ENCODE results near the gene FARP2. TPM values are rescaled to one million over a fixed set of nuclear protein-coding genes. Genes with fewer than 3 reads are reported as not detected.

The FARP2 gene
- total RNA-seq, 1 experiment from 2014 or later: 29.9 TPM

DNA sequence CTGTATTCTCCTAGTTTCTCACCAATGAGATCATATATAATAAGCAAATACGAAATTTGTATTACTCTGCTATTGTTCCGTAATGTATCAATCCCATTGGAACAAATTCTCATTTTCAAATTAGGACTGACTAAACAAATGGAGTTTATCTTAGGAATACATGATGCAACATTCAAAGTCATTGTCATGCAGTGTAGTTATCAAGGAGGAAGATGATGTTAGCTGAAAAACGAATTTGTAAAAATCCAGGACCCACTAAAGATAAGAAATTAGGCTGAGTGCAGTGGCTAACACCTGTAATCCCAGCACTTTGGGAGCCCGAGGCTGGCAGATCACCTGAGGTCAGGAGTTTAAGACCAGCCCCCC, 25.5 kb upstream of the FARP2 start:
- no peaks in the 10 kb centered on the region for H3K9me3 ChIP-seq (ENCODE audit: low read length)
- H3K4me3 ChIP-seq (ENCODE audit: low read length): no peak overlapping the region
- H3K4me1 ChIP-seq (ENCODE audit: insufficient read depth, low read length): no peaks in the 10 kb centered on the region
- H3F3A ChIP-seq (ENCODE audit: low read length, unreplicated experiment): no peaks in the 10 kb centered on the region
- H3K4me2 ChIP-seq (ENCODE audit: low read length): no peak overlapping the region
- H3K9ac ChIP-seq (ENCODE audit: low read length): no peak overlapping the region
- no peaks in the 10 kb centered on the region for H4K20me1 ChIP-seq (ENCODE audit: low read length)
- CTCF ChIA-PET: no interaction called here
- DNase-seq (no peak), ATAC-seq (no peak)
- H3K79me2 ChIP-seq (ENCODE audit: low read length): peaks cover 9% of the 10 kb centered on the region; the same call in 1 of the 2 replicates
- H3K9me2 ChIP-seq (replicated peaks; ENCODE audit: low read length): no peaks in the 10 kb centered on the region
- intact Hi-C loops (cut with micrococcal nuclease): no loop called here
- BruUV-seq (replicated peaks): no TSS peak
- H3K27ac ChIP-seq (ENCODE audit: low read length): no peak overlapping the region
- no peak overlapping the region for H2AFZ ChIP-seq (ENCODE audit: low read length)
- H3K27me3 ChIP-seq (ENCODE audit: low read length): no peaks in the 10 kb centered on the region
- TF ChIP-seq EZH2phosphoT487 (IDR thresholded peaks at IDR 0.05; ENCODE audit: borderline replicate concordance, low read length): no peak
- TF ChIP-seq, protein P1, sequence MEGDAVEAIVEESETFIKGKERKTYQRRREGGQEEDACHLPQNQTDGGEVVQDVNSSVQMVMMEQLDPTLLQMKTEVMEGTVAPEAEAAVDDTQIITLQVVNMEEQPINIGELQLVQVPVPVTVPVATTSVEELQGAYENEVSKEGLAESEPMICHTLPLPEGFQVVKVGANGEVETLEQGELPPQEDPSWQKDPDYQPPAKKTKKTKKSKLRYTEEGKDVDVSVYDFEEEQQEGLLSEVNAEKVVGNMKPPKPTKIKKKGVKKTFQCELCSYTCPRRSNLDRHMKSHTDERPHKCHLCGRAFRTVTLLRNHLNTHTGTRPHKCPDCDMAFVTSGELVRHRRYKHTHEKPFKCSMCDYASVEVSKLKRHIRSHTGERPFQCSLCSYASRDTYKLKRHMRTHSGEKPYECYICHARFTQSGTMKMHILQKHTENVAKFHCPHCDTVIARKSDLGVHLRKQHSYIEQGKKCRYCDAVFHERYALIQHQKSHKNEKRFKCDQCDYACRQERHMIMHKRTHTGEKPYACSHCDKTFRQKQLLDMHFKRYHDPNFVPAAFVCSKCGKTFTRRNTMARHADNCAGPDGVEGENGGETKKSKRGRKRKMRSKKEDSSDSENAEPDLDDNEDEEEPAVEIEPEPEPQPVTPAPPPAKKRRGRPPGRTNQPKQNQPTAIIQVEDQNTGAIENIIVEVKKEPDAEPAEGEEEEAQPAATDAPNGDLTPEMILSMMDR (conservative IDR thresholded peaks at IDR 0.05; ENCODE audit: low read depth, low read length): no peak
- no peak for TF ChIP-seq EZH2 (IDR thresholded peaks at IDR 0.05; ENCODE audit: low read length, unreplicated experiment)
- POLR2A ChIA-PET (ENCODE audit: unreplicated experiment): no interaction called here
- peaks cover 48% of the 10 kb centered on the region for H3K36me3 ChIP-seq (ENCODE audit: low read depth, low read length)

DNA sequence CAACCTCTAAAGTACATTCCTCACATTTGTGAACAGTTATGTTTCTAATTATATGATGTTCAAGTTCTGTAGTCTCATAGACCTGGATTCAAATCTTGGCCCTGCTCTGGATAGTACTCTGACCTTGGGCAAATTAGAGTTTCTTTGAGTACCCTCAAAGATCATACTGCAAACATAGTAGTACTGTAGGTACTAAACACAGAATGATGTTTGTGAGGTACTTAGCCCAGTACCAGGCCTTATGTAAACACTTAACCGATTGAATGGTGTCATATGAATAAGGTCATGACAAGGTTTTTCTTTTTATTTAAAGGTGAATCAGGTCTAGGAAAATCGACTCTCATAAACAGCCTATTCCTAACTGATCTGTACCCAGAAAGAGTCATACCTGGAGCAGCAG, 21.3 kb upstream of the FARP2 start:
- H3K9me2 ChIP-seq (replicated peaks; ENCODE audit: low read length): no peaks in the 10 kb centered on the region
- TF ChIP-seq, protein P1 (conservative IDR thresholded peaks at IDR 0.05; ENCODE audit: low read depth, low read length): no peak
- TF ChIP-seq EZH2 (IDR thresholded peaks at IDR 0.05; ENCODE audit: low read length, unreplicated experiment) (no peak), EZH2phosphoT487 (IDR thresholded peaks at IDR 0.05; ENCODE audit: borderline replicate concordance, low read length) (no peak)
- H3K9ac ChIP-seq (ENCODE audit: low read length): no peak overlapping the region
- no peaks in the 10 kb centered on the region for H3K4me1 ChIP-seq (ENCODE audit: insufficient read depth, low read length)
- CTCF ChIA-PET: no interaction called here
- no peak overlapping the region for H2AFZ ChIP-seq (ENCODE audit: low read length)
- no peak overlapping the region for H3K27ac ChIP-seq (ENCODE audit: low read length)
- H3F3A ChIP-seq (ENCODE audit: low read length, unreplicated experiment): no peaks in the 10 kb centered on the region
- no peaks in the 10 kb centered on the region for H3K79me2 ChIP-seq (ENCODE audit: low read length)
- no peak for ATAC-seq
- DNase-seq: no peak
- 0 out of 2 replicates have a peak, but pooled peaks cover 2% of the 10 kb centered on the region for H4K20me1 ChIP-seq (ENCODE audit: low read length)
- H3K36me3 ChIP-seq (ENCODE audit: low read depth, low read length): peaks cover 49% of the 10 kb centered on the region
- intact Hi-C loops (cut with micrococcal nuclease): no loop called here
- no peak overlapping the region for H3K4me3 ChIP-seq (ENCODE audit: low read length)
- POLR2A ChIA-PET (ENCODE audit: unreplicated experiment): no interaction called here
- H3K9me3 ChIP-seq (ENCODE audit: low read length): no peaks in the 10 kb centered on the region
- no peak overlapping the region for H3K4me2 ChIP-seq (ENCODE audit: low read length)
- no TSS peak for BruUV-seq (replicated peaks)
- H3K27me3 ChIP-seq (ENCODE audit: low read length): no peaks in the 10 kb centered on the region

DNA sequence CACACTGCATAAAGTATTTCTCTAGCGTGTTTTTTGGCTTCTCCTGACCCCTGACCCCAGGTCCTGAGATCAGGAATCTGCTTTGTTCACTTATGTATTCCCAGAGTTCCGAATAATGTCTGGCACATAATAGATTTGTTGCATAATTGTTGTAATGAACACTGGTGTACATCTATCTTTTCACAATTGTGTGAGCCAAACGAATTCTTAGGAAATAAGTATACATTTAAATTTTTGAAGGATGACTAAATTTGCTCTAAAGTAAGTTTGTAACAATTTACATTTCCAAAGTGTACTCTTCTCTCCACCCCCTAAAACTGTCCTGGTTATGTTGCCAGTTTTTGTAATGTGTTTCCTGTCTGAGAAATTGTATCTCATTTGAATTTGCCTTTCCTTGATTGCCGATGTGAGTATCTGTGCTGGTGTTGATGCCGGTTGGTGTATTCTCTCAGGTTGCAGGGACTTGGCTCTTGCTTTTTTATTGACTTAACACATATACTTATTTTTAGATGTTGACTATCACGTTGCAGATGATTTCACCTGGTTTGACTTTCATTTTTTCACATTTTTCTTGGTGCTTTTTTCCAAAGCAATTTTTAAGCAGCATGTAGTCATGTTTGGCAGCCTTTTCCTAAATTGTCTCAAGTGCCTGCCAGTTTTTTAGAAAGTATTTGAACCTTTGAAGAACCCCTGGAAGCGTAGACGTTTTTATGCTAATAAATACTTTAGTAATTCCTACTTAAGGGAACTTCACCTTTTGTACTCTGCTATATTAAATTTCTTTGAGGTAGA, 16.1 kb upstream of the FARP2 start:
- no peak for TF ChIP-seq EZH2phosphoT487 (IDR thresholded peaks at IDR 0.05; ENCODE audit: borderline replicate concordance, low read length)
- no peak for TF ChIP-seq EZH2 (IDR thresholded peaks at IDR 0.05; ENCODE audit: low read length, unreplicated experiment)
- POLR2A ChIA-PET (ENCODE audit: unreplicated experiment): no interaction called here
- Histone ChIP-seq H3K36me3 (ENCODE audit: low read depth, low read length) (peaks cover 59% of the 10 kb centered on the region), H3K9me3 (ENCODE audit: low read length) (no peaks in the 10 kb centered on the region), H3K27ac (ENCODE audit: low read length) (no peak overlapping the region), H3K9ac (ENCODE audit: low read length) (no peak overlapping the region), H3K4me1 (ENCODE audit: insufficient read depth, low read length) (no peaks in the 10 kb centered on the region), H3K4me3 (ENCODE audit: low read length) (no peak overlapping the region), H3K9me2 (replicated peaks; ENCODE audit: low read length) (no peaks in the 10 kb centered on the region), H3K4me2 (ENCODE audit: low read length) (no peak overlapping the region), H2AFZ (ENCODE audit: low read length) (no peak overlapping the region), H3K27me3 (ENCODE audit: low read length) (no peaks in the 10 kb centered on the region), H3F3A (ENCODE audit: low read length, unreplicated experiment) (no peaks in the 10 kb centered on the region), H3K79me2 (ENCODE audit: low read length) (no peaks in the 10 kb centered on the region), H4K20me1 (ENCODE audit: low read length) (0 out of 2 replicates have a peak, but pooled peaks cover 11% of the 10 kb centered on the region)
- DNase-seq (no peak), ATAC-seq (no peak)
- intact Hi-C loops (cut with micrococcal nuclease): no loop called here
- no TSS peak for BruUV-seq (replicated peaks)
- CTCF ChIA-PET: no interaction called here

Data from PC-3 (cell line).